Upper lobe of left lung (tissue), 6 donors: ENCODE measurements around the gene PRRC2C. TPM values are rescaled to one million over a fixed set of nuclear protein-coding genes. Genes with fewer than 3 reads are reported as not detected.
"Not testable (repeated sequence)": the region's sequence is repeated elsewhere in the genome, so short reads cannot be mapped to it uniquely, and the experiment has no call there.

ENCODE experiments used
- ATAC-seq, 2 donors: fragments of 200-7000 bp; cut with Tn5 transposase; one replicate each; pipeline ENCODE4 v1.9.1; 2022; ENCODE audit warnings: mild to moderate bottlenecking in 2 of 2, moderate library complexity in 2 of 2; ENCODE audit not compliant: low FRiP score in 2 of 2
- DNase-seq, 2 donors: peaks; one replicate each; pipeline ENCODE4 v3.0.0-alpha.2; 2019 to 2020
- H3K27ac ChIP-seq, 4 donors: fragments of 200-600 bp; sonication (generic); one replicate each; pipeline ENCODE4 v1.5.1; 2016 to 2019
- H3K27me3 ChIP-seq, 4 donors: fragments of 200-600 bp; sonication (generic); one replicate each; pipeline ENCODE4 v1.5.1; 2017 to 2019
- H3K36me3 ChIP-seq, 4 donors: fragments of 200-600 bp; sonication (generic); one replicate each; pipeline ENCODE4 v1.5.1; 2016 to 2019
- H3K4me1 ChIP-seq, 4 donors: fragments of 200-600 bp; sonication (generic); one replicate each; pipeline ENCODE4 v1.5.1; 2018 to 2019
- H3K4me3 ChIP-seq, 4 donors: fragments of 200-600 bp; sonication (generic); one replicate each; pipeline ENCODE4 v1.5.1; 2017 to 2019; ENCODE audit warnings: mild to moderate bottlenecking in 2 of 4, moderate library complexity in 1 of 4
- H3K9me3 ChIP-seq, 4 donors: fragments of 200-600 bp; sonication (generic); one replicate each; pipeline ENCODE4 v1.5.1; 2018 to 2019
- CTCF ChIP-seq, 6 experiments: fragments of 450-650 bp in 4 of 6; fragments of 200-600 bp in 2 of 6; sonication (generic) in 2 of 6; IDR thresholded peaks; one replicate each; pipeline ENCODE4 v1.5.1; 2016 to 2019; ENCODE audit warnings: antibody characterized with exemption in 6 of 6
- EP300 ChIP-seq, 4 donors: sonication (generic); formaldehyde crosslinking; IDR thresholded peaks; one replicate each; pipeline ENCODE4 v1.5.1; 2017; ENCODE audit warnings: antibody characterized with exemption in 4 of 4, control low read depth in 2 of 4
- POLR2A ChIP-seq, 4 donors: fragments of 450-650 bp; IDR thresholded peaks; one replicate each; pipeline ENCODE4 v1.5.1; 2016 to 2017; ENCODE audit warnings: antibody characterized with exemption in 4 of 4, mild to moderate bottlenecking in 2 of 4
- POLR2AphosphoS5 ChIP-seq, 2 donors: sonication (generic); formaldehyde crosslinking; IDR thresholded peaks; one replicate each; pipeline ENCODE4 v1.5.1; 2017; ENCODE audit warnings: antibody characterized with exemption in 2 of 2
- WGBS, 2 donors: methylation state at CpG; one replicate each; pipeline ENCODE4 v1.1.5; 2017 to 2018; 5-methylcytosine and 5-hydroxymethylcytosine counted together
- total RNA-seq, 6 donors: library from RNA; depleted of rRNA in 4 of 6; stranded (reverse); fragments of >200 nt in 4 of 6; gene quantifications; one replicate each; pipeline versions ENCODE4 v1.1.0 to v1.2.1, GENCODE V29; 2016 to 2021
- donor health status: DM: no; HTN: no; CAD: no; lungs with moderate emphysema.
- donor health status: DM: no; HTN: yes; CAD: no; lungs with severe emphysema.

Gene PRRC2C
- total RNA-seq, 6 donors from 2014 or later = 92.8 to 131 (median 112) TPM

GRCh38 chr1:171611306-171611705, 126.0 kb downstream of the PRRC2C start:
- no peak for DNase-seq
- Histone ChIP-seq H3K4me1 (no peaks in the 10 kb centered on the region), H3K9me3 (no peaks in the 10 kb centered on the region), H3K27ac (no peak overlapping the region), H3K4me3 (no peak overlapping the region), H3K36me3 (no peaks in the 10 kb centered on the region), H3K27me3 (no peaks in the 10 kb centered on the region)
- TF ChIP-seq POLR2A (IDR thresholded peaks at IDR 0.05) = no peak
- no peak for TF ChIP-seq POLR2AphosphoS5 (IDR thresholded peaks at IDR 0.05)
- no peak for TF ChIP-seq CTCF (IDR thresholded peaks at IDR 0.05)
- TF ChIP-seq EP300 (IDR thresholded peaks at IDR 0.05) = no peak
- WGBS, 2 donors = 85 to 89% methylated on average over 2 of the region's 2 CpGs
- no peak for ATAC-seq

- no peak for ATAC-seq
- Histone ChIP-seq H3K27me3 (no peaks in the 10 kb centered on the region), H3K4me3 (no peak overlapping the region), H3K36me3 (no peaks in the 10 kb centered on the region), H3K4me1 (no peaks in the 10 kb centered on the region), H3K27ac (no peak overlapping the region), H3K9me3 (no peaks in the 10 kb centered on the region)
- DNase-seq = no peak
- 94 to 100% methylated on average over 1 of the region's 1 CpG for WGBS, 2 donors
- TF ChIP-seq EP300 (IDR thresholded peaks at IDR 0.05) (no peak), POLR2A (IDR thresholded peaks at IDR 0.05) (no peak), CTCF (IDR thresholded peaks at IDR 0.05) (no peak), POLR2AphosphoS5 (IDR thresholded peaks at IDR 0.05) (no peak)
These were observed 128.0 kb downstream of the PRRC2C start for GRCh38 chr1:171613282-171613681.

GRCh38 chr1:171615122-171615906, 130.0 kb downstream of the PRRC2C start:
- not testable (repeated sequence) for ATAC-seq, H3K4me3 ChIP-seq, H3K27ac ChIP-seq, DNase-seq, H3K4me1 ChIP-seq, H3K36me3 ChIP-seq, H3K27me3 ChIP-seq, H3K9me3 ChIP-seq
- WGBS, 2 donors = 79 to 80% methylated on average over 12 to 14 of the region's 14 CpGs

GRCh38 chr1:171616586-171616985, 131.3 kb downstream of the PRRC2C start:
- Histone ChIP-seq H3K4me1 (no peaks in the 10 kb centered on the region), H3K9me3 (no peaks in the 10 kb centered on the region), H3K27ac (no peak overlapping the region), H3K36me3 (no peaks in the 10 kb centered on the region), H3K27me3 (no peaks in the 10 kb centered on the region), H3K4me3 (no peak overlapping the region)
- no peak for DNase-seq
- 81 to 82% methylated on average over 2 of the region's 2 CpGs for WGBS, 2 donors
- TF ChIP-seq POLR2A (IDR thresholded peaks at IDR 0.05) (no peak), POLR2AphosphoS5 (IDR thresholded peaks at IDR 0.05) (no peak), CTCF (IDR thresholded peaks at IDR 0.05) (no peak), EP300 (IDR thresholded peaks at IDR 0.05) (no peak)
- no peak for ATAC-seq

- Histone ChIP-seq H3K9me3 (no peaks in the 10 kb centered on the region), H3K4me1 (peaks cover 0 to 4% (median 0%) of the 10 kb centered on the region in 4 donors), H3K4me3 (no peak within 1 kb of the TSS), H3K27me3 (no peaks in the 10 kb centered on the region), H3K36me3 (no peaks in the 10 kb centered on the region), H3K27ac (no peak within 1 kb of the TSS)
- no peak for DNase-seq
- no peak for ATAC-seq
- no peak for TF ChIP-seq POLR2AphosphoS5 (IDR thresholded peaks at IDR 0.05)
- no peak for TF ChIP-seq EP300 (IDR thresholded peaks at IDR 0.05)
- TF ChIP-seq CTCF (IDR thresholded peaks at IDR 0.05) = no peak
- no peak for TF ChIP-seq POLR2A (IDR thresholded peaks at IDR 0.05)
- WGBS, 2 donors = 76 to 79% methylated on average over 7 of the region's 7 CpGs
These were observed 136.8 kb downstream of the PRRC2C start, which contains the start of gene MYOCOS for GRCh38 chr1:171622152-171622462. TSS of gene MYOCOS (plus strand) at chr1:171622243. CDS start at chr1:171623884, 1,641 bp downstream.
